Kidney (tissue), 14 donors: ENCODE results near the gene POLR2F. TPM values are rescaled to one million over a fixed set of nuclear protein-coding genes. Genes with fewer than 3 reads are reported as not detected.

Source experiments
- DNase-seq, 5 donors: peaks; one replicate each; pipeline ENCODE4 v3.0.0-alpha.2; 2013 to 2020
- FAIRE-seq: peaks from 2 replicates; lab custom pipeline; 2012; peaks lifted over from hg19 to GRCh38; lab: Jason Lieb, UNC
- H3K27ac ChIP-seq, 2 donors: one replicate each; pipeline ENCODE4 v1.7.0; 2013; ENCODE audit warnings: low read depth in 2 of 2, low read length in 2 of 2, inconsistent platforms in 1 of 2
- H3K27me3 ChIP-seq: one replicate; pipeline ENCODE4 v1.7.1; 2013; ENCODE audit warnings: low read length, inconsistent platforms; ENCODE audit not compliant: control insufficient read depth, insufficient read depth
- H3K36me3 ChIP-seq, 3 donors: one replicate each; pipeline versions ENCODE4 v1.7.0 to v1.7.1; 2013; ENCODE audit warnings: low read length in 3 of 3, control low read depth in 1 of 3, inconsistent platforms in 1 of 3; ENCODE audit not compliant: insufficient read depth in 3 of 3, control insufficient read depth in 2 of 3
- H3K4me1 ChIP-seq, 3 donors: one replicate each; pipeline versions ENCODE4 v1.7.0 to v1.7.1; 2013; ENCODE audit warnings: low read length in 3 of 3, inconsistent platforms in 1 of 3, low read depth in 1 of 3; ENCODE audit not compliant: control insufficient read depth in 2 of 3, insufficient read depth in 2 of 3
- H3K4me3 ChIP-seq, 3 donors: one replicate each; pipeline versions ENCODE4 v1.7.0 to v1.8.1; 2013; ENCODE audit warnings: low read length in 3 of 3, control low read depth in 1 of 3, inconsistent platforms in 1 of 3
- H3K9ac ChIP-seq, 3 donors: one replicate each; pipeline versions ENCODE4 v1.7.0 to v1.7.1; 2013; ENCODE audit warnings: low read length in 3 of 3, control low read depth in 1 of 3, inconsistent platforms in 1 of 3
- H3K9me3 ChIP-seq, 3 donors: one replicate each; pipeline versions ENCODE4 v1.7.0 to v1.7.1; 2013; ENCODE audit warnings: low read length in 3 of 3, control low read depth in 1 of 3, inconsistent platforms in 1 of 3; ENCODE audit not compliant: control insufficient read depth in 2 of 3, insufficient read depth in 1 of 3
- intact Hi-C: fragments of 100-400 bp; cut with DNase I; formaldehyde crosslinking; loops from one replicate; pipeline ENCODE4 v1.11.1; 2022
- microRNA-seq: library from miRNA; unstranded; fragments of <30 nt; microRNA quantifications from one replicate; pipeline ENCODE4 v1.2.0, GENCODE V29; 2020
- polyA plus RNA-seq: library from polyadenylated mRNA; stranded (reverse); fragments of 350-450 nt; fragmentation: Illumina TruSeq; extraction: RNeasy Lipid Tissue Mini Kit (QIAGEN cat#74804); gene quantifications from one replicate; pipeline ENCODE4 v1.2.3, GENCODE V29; 2014; ENCODE audit warnings: low read depth, low replicate concordance; ENCODE audit not compliant: insufficient read depth
- total RNA-seq: library from RNA; stranded (reverse); fragmentation: NEBNext Ultra II Directional; extraction: Animal tissue kit (Norgen Biotek cat#: 25700); gene quantifications from one replicate; pipeline ENCODE4 v1.2.1, GENCODE V29; 2021
- TF ChIP-seq, protein P1 (sequence below): IDR thresholded peaks from 3 replicates; pipeline ENCODE4 v1.5.1; 2012; ENCODE audit warnings: mild to moderate bottlenecking, moderate library complexity, borderline replicate concordance; ENCODE audit not compliant: insufficient read depth; ENCODE audit errors: extremely low read depth
- donor health status: control.
- donor health status: control.
- donor health status: control.
- donor health status: control.
- donor health status: control.
- donor health status: DM: yes; HTN: yes; CAD: no.
- donor health status: Normal renal cell carcinoma (clear cell type).

POLR2F gene
- total and polyA plus RNA-seq, 2 donors from 2014 or later = 57.9 to 121 TPM

GRCh38 chr22:38017939-38018885, 64.7 kb downstream of the POLR2F start:
- TF ChIP-seq, protein P1, sequence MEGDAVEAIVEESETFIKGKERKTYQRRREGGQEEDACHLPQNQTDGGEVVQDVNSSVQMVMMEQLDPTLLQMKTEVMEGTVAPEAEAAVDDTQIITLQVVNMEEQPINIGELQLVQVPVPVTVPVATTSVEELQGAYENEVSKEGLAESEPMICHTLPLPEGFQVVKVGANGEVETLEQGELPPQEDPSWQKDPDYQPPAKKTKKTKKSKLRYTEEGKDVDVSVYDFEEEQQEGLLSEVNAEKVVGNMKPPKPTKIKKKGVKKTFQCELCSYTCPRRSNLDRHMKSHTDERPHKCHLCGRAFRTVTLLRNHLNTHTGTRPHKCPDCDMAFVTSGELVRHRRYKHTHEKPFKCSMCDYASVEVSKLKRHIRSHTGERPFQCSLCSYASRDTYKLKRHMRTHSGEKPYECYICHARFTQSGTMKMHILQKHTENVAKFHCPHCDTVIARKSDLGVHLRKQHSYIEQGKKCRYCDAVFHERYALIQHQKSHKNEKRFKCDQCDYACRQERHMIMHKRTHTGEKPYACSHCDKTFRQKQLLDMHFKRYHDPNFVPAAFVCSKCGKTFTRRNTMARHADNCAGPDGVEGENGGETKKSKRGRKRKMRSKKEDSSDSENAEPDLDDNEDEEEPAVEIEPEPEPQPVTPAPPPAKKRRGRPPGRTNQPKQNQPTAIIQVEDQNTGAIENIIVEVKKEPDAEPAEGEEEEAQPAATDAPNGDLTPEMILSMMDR = no peak
- H3K27me3 ChIP-seq = no peaks in the 10 kb centered on the region
- no peaks in the 10 kb centered on the region for H3K9me3 ChIP-seq
- intact Hi-C loops = no loop called here
- no peak overlapping the region for H3K27ac ChIP-seq
- no peak for FAIRE-seq
- peaks cover 0 to 5% (median 4%) of the 10 kb centered on the region in 3 donors for H3K4me1 ChIP-seq
- no peak overlapping the region for H3K4me3 ChIP-seq
- DNase-seq = no peak
- H3K36me3 ChIP-seq = no peaks in the 10 kb centered on the region
- no peak overlapping the region for H3K9ac ChIP-seq

Small RNA genes lying within 50 kb of the gene (microRNA-seq; reads per million reads assigned to microRNA genes)
- not detected for gene MIR4534
- 1.0 reads per million for gene MIR6820

Other genes starting within 250 kb of the POLR2F start
- gene GCAT, start 145.8 kb upstream of the POLR2F start, total RNA-seq = 8.9 TPM
- gene GCAT, start 145.8 kb upstream of the POLR2F start, polyA plus RNA-seq = 35.9 TPM
- gene GALR3, start 130.3 kb upstream of the POLR2F start, total RNA-seq = not detected
- not detected for gene GALR3, start 130.3 kb upstream of the POLR2F start, polyA plus RNA-seq
- 21.3 TPM for gene ANKRD54, start 109.4 kb upstream of the POLR2F start, total RNA-seq
- 26.6 TPM for gene ANKRD54, start 109.4 kb upstream of the POLR2F start, polyA plus RNA-seq
- 352 TPM for gene EIF3L, start 104.3 kb upstream of the POLR2F start, total RNA-seq
- 376 TPM for gene EIF3L, start 104.3 kb upstream of the POLR2F start, polyA plus RNA-seq
- gene MICALL1, start 47.4 kb upstream of the POLR2F start, total RNA-seq = 30.9 TPM
- 9.6 TPM for gene MICALL1, start 47.4 kb upstream of the POLR2F start, polyA plus RNA-seq
- 0.57 TPM for gene C22orf23, start 98 bp upstream of the POLR2F start, total RNA-seq
- gene C22orf23, start 98 bp upstream of the POLR2F start, polyA plus RNA-seq = 1.0 TPM
- 1.5 TPM for gene SOX10, start 30.9 kb downstream of the POLR2F start, total RNA-seq
- 0.22 TPM for gene SOX10, start 30.9 kb downstream of the POLR2F start, polyA plus RNA-seq
- 43.4 TPM for gene PICK1, start 103.7 kb downstream of the POLR2F start, total RNA-seq
- gene PICK1, start 103.7 kb downstream of the POLR2F start, polyA plus RNA-seq = 28.4 TPM
- 0.31 TPM for gene SLC16A8, start 130.5 kb downstream of the POLR2F start, total RNA-seq
- 0.92 TPM for gene SLC16A8, start 130.5 kb downstream of the POLR2F start, polyA plus RNA-seq
- 9.7 TPM for gene BAIAP2L2, start 157.0 kb downstream of the POLR2F start, total RNA-seq
- 27.8 TPM for gene BAIAP2L2, start 157.0 kb downstream of the POLR2F start, polyA plus RNA-seq
- gene PLA2G6, start 228.1 kb downstream of the POLR2F start, total RNA-seq = 61.6 TPM
- gene PLA2G6, start 228.1 kb downstream of the POLR2F start, polyA plus RNA-seq = 26.6 TPM
- gene MAFF, start 248.3 kb downstream of the POLR2F start, total RNA-seq = 23.4 TPM
- gene MAFF, start 248.3 kb downstream of the POLR2F start, polyA plus RNA-seq = 2.2 TPM